Measurements from ENCODE around the gene KIF18A. TPM values are rescaled to one million over a fixed set of nuclear protein-coding genes. Genes with fewer than 3 reads are reported as not detected.
"Not testable (repeated sequence)": the region's sequence is repeated elsewhere in the genome, so short reads cannot be mapped to it uniquely, and the experiment has no call there.

The KIF18A gene
- total and polyA plus RNA-seq, 2 experiments from 2014 or later: 3.2 to 6.3 TPM

DNA sequence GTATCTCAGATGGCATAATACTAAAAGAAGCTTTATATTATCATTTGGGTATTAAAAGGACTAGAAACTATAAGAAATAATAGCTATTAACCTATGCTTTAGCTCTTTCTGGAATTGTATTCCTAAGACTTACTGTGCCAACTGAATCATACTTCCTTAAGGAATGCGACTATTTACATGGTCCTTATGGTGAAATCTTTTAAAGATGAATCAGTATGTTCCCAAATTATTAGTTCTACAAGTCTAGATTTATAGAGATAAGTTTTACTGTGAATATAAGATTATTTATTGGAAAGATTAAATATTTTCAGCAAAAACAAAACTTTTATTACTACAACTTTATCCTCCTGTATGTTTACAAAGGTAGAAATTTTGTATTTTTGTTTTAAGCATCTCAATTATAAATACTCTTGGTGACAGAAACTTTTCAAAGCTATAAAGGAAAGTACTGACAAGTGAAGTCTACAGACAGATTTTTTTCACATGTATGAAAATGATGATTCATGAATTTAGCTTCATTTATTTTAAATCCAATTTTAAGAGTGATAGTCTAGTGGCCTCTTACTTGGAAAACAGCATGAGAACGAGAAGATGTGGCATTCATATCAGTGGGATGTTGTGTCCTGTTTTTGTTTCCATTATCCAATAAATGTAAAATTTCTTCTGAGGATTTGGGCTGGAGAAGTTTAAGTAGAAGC, 17.8 kb downstream of the KIF18A start:
- no peaks in the 10 kb centered on the region for H3K4me1 ChIP-seq (ENCODE audit: insufficient read depth)
- no peak for DNase-seq (ENCODE audit: low spot score)
- H3K9me2 ChIP-seq (replicated peaks; ENCODE audit: insufficient read depth): no peaks in the 10 kb centered on the region
- no peak overlapping the region for H2AFZ ChIP-seq
- H3K79me2 ChIP-seq: no peaks in the 10 kb centered on the region
- no peak overlapping the region for H3K4me2 ChIP-seq
- 88% methylated on average over 2 of the region's 2 CpGs for WGBS (ENCODE audit: low lambda C conversion rate, missing lambda C conversion rate)
- TF ChIP-seq EZH2phosphoT487 (IDR thresholded peaks at IDR 0.05; ENCODE audit: low read depth, severe bottlenecking, unreplicated experiment) (no peak), EZH2 (IDR thresholded peaks at IDR 0.05; ENCODE audit: borderline replicate concordance) (no peak), CTCF (IDR thresholded peaks at IDR 0.05; ENCODE audit: poor library complexity) (no peak)
- H3K4me3 ChIP-seq: no peak overlapping the region
- no peak overlapping the region for H3K27ac ChIP-seq
- no peaks in the 10 kb centered on the region for H3K27me3 ChIP-seq
- no peaks in the 10 kb centered on the region for H4K20me1 ChIP-seq (ENCODE audit: insufficient read depth, poor library complexity, severe bottlenecking)
- H3K9me3 ChIP-seq (ENCODE audit: low read depth): no peaks in the 10 kb centered on the region
- H3K36me3 ChIP-seq (replicated peaks; ENCODE audit: insufficient read depth, low read depth): no peaks in the 10 kb centered on the region

DNA sequence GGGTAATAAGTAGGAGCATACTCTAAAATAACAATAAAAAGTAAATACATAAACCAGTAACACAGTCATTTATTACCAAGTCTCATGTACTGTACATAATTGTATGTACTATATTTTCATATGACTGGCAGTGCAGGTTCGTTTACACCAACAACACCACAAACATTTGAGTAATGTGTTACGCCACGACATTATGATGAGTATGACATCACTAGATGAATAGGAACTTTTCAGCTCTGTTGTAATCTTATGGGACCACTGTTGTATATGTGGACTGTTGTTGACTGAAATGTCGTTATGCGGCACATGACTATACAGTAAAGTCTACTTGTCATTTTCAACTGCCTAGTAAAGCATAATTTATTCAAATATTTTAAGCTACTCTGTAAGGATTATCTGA, 18.6 kb downstream of the KIF18A start:
- WGBS (ENCODE audit: low lambda C conversion rate, missing lambda C conversion rate): 97% methylated on average over 5 of the region's 5 CpGs
- DNase-seq (ENCODE audit: low spot score): no peak
- H4K20me1 ChIP-seq (ENCODE audit: insufficient read depth, poor library complexity, severe bottlenecking): no peaks in the 10 kb centered on the region

GRCh38 chr11:28087693-28088092, 20.3 kb downstream of the KIF18A start:
- not testable (repeated sequence) for H3K4me1 ChIP-seq (ENCODE audit: insufficient read depth); H3K36me3 ChIP-seq (replicated peaks; ENCODE audit: insufficient read depth, low read depth); H2AFZ ChIP-seq; H3K27me3 ChIP-seq; H3K9me2 ChIP-seq (replicated peaks; ENCODE audit: insufficient read depth); H3K79me2 ChIP-seq; H3K9me3 ChIP-seq (ENCODE audit: low read depth); H3K27ac ChIP-seq; H3K4me3 ChIP-seq; DNase-seq (ENCODE audit: low spot score); H3K4me2 ChIP-seq; H4K20me1 ChIP-seq (ENCODE audit: insufficient read depth, poor library complexity, severe bottlenecking)
- WGBS (ENCODE audit: low lambda C conversion rate, missing lambda C conversion rate): 98% methylated on average over 3 of the region's 3 CpGs

More for the DNA sequence above, 18.6 kb downstream of the KIF18A start:
- Histone ChIP-seq H3K27ac (no peak overlapping the region), H3K9me2 (replicated peaks; ENCODE audit: insufficient read depth) (no peaks in the 10 kb centered on the region), H3K9me3 (ENCODE audit: low read depth) (no peaks in the 10 kb centered on the region), H3K79me2 (no peaks in the 10 kb centered on the region), H2AFZ (no peak overlapping the region), H3K4me2 (no peak overlapping the region), H3K27me3 (no peaks in the 10 kb centered on the region), H3K36me3 (replicated peaks; ENCODE audit: insufficient read depth, low read depth) (no peaks in the 10 kb centered on the region), H3K4me3 (no peak overlapping the region), H3K4me1 (ENCODE audit: insufficient read depth) (no peaks in the 10 kb centered on the region)
- no peak for TF ChIP-seq EZH2 (IDR thresholded peaks at IDR 0.05; ENCODE audit: borderline replicate concordance)
- no peak for TF ChIP-seq EZH2phosphoT487 (IDR thresholded peaks at IDR 0.05; ENCODE audit: low read depth, severe bottlenecking, unreplicated experiment)
- no peak for TF ChIP-seq CTCF (IDR thresholded peaks at IDR 0.05; ENCODE audit: poor library complexity)

DNA sequence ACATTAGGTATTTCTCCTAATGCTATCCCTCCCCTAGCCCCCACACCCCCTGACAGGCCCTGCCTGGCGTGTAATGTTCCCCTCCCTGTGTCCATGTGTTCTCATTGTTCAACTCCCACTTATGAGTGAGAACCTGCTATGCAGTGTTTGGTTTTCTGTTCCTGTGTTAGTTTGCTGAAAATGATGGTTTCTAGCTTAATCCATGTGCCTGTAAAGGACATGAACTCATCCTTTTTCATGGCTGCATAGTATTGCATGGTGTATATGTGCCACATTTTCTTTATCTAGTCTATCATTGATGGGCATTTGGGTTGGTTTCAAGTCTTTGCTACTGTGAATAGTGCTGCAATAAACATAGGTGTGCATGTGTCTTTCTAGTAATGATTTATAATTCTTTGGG, 20.8 kb downstream of the KIF18A start:
- H3K27ac ChIP-seq; H3K4me1 ChIP-seq (ENCODE audit: insufficient read depth); H3K9me2 ChIP-seq (replicated peaks; ENCODE audit: insufficient read depth); H3K4me2 ChIP-seq; H3K79me2 ChIP-seq; H4K20me1 ChIP-seq (ENCODE audit: insufficient read depth, poor library complexity, severe bottlenecking); H3K9me3 ChIP-seq (ENCODE audit: low read depth); H2AFZ ChIP-seq; H3K36me3 ChIP-seq (replicated peaks; ENCODE audit: insufficient read depth, low read depth); H3K4me3 ChIP-seq; H3K27me3 ChIP-seq; DNase-seq (ENCODE audit: low spot score): not testable (repeated sequence)
- 88% methylated on average over 1 of the region's 1 CpG for WGBS (ENCODE audit: low lambda C conversion rate, missing lambda C conversion rate)
